Lung (tissue), 14 donors: Measurements from ENCODE around the gene RRN3. TPM values are rescaled to one million over a fixed set of nuclear protein-coding genes. Genes with fewer than 3 reads are reported as not detected.
A peak's percentile ranks its signal among the peaks of the same experiment; 100 is the strongest.
"Not testable (repeated sequence)": the region's sequence is repeated elsewhere in the genome, so short reads cannot be mapped to it uniquely, and the experiment has no call there.

Source experiments
- ATAC-seq: fragments of 200-7000 bp; cut with Tn5 transposase; one replicate; pipeline ENCODE4 v1.9.1; 2020; ENCODE audit warnings: moderate number of reproducible peaks; ENCODE audit not compliant: insufficient read depth, low FRiP score
- DNase-seq, 3 donors: peaks; one replicate each; pipeline ENCODE4 v3.0.0-alpha.2; 2013 to 2017
- H3K27ac ChIP-seq, 2 donors: one replicate each; pipeline ENCODE4 v1.5.1; 2013; ENCODE audit warnings: mild to moderate bottlenecking in 2 of 2, moderate library complexity in 2 of 2, control low read depth in 1 of 2, inconsistent platforms in 1 of 2, low read depth in 1 of 2, low read length in 1 of 2
- H3K27me3 ChIP-seq, 3 donors: one replicate each; pipeline ENCODE4 v1.5.1; 2013; ENCODE audit warnings: low read length in 2 of 3; ENCODE audit not compliant: control insufficient read depth in 3 of 3, insufficient read depth in 3 of 3
- H3K36me3 ChIP-seq, 4 donors: one replicate each; pipeline ENCODE4 v1.5.1; 2013; ENCODE audit warnings: low read length in 4 of 4, mild to moderate bottlenecking in 1 of 4, moderate library complexity in 1 of 4; ENCODE audit not compliant: control insufficient read depth in 4 of 4, insufficient read depth in 4 of 4
- H3K4me1 ChIP-seq, 5 donors: one replicate each; pipeline ENCODE4 v1.5.1; 2013; ENCODE audit warnings: low read length in 5 of 5, mild to moderate bottlenecking in 2 of 5, moderate library complexity in 1 of 5; ENCODE audit not compliant: control insufficient read depth in 5 of 5, insufficient read depth in 5 of 5
- H3K4me3 ChIP-seq: one replicate; pipeline ENCODE4 v1.5.1; 2013; ENCODE audit warnings: mild to moderate bottlenecking, control low read depth, moderate library complexity
- H3K9ac ChIP-seq, 2 donors: one replicate each; pipeline ENCODE4 v1.5.1; 2013; ENCODE audit warnings: low read length in 2 of 2, control low read depth in 1 of 2; ENCODE audit not compliant: insufficient read depth in 1 of 2
- H3K9me3 ChIP-seq, 4 donors: one replicate each; pipeline ENCODE4 v1.5.1; 2013; ENCODE audit warnings: low read length in 3 of 4, mild to moderate bottlenecking in 1 of 4, moderate library complexity in 1 of 4; ENCODE audit not compliant: control insufficient read depth in 4 of 4, insufficient read depth in 3 of 4
- WGBS, 2 donors: extraction: QIAGEN DNeasy Blood & Tissue Kit; methylation state at CpG; one replicate each; pipeline ENCODE4 v1.1.7; 2013; 5-methylcytosine and 5-hydroxymethylcytosine counted together
- long read RNA-seq, 5 donors: transcript quantifications; one replicate each; lab custom pipeline, GENCODE V29; 2026
- polyA plus RNA-seq, 2 donors: library from polyadenylated mRNA; stranded (reverse); fragments of 200-250 nt; gene quantifications; one replicate each; pipeline ENCODE4 v1.2.1, GENCODE V29; 2013
- total RNA-seq, 2 donors: library from RNA; depleted of rRNA in 1 of 2; stranded (reverse); fragments of >200 nt in 1 of 2; gene quantifications; one replicate each; pipeline ENCODE4 v1.2.1, GENCODE V29; 2014 to 2021
- donor health status: Bipolar disorder and iron deficiency.
- donor health status: healthy.
- donor health status: DM: yes; HTN: yes; CAD: no.

Gene RRN3, protein sequence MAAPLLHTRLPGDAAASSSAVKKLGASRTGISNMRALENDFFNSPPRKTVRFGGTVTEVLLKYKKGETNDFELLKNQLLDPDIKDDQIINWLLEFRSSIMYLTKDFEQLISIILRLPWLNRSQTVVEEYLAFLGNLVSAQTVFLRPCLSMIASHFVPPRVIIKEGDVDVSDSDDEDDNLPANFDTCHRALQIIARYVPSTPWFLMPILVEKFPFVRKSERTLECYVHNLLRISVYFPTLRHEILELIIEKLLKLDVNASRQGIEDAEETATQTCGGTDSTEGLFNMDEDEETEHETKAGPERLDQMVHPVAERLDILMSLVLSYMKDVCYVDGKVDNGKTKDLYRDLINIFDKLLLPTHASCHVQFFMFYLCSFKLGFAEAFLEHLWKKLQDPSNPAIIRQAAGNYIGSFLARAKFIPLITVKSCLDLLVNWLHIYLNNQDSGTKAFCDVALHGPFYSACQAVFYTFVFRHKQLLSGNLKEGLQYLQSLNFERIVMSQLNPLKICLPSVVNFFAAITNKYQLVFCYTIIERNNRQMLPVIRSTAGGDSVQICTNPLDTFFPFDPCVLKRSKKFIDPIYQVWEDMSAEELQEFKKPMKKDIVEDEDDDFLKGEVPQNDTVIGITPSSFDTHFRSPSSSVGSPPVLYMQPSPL
- total RNA-seq: 10 to 100 TPM; 23.2 to 43.1 TPM
- polyA plus RNA-seq: 10 to 100 TPM; 11.1 to 15.5 TPM
- long read RNA-seq, donor 1, transcript RRN3-201 (18 exons, 3,762 nt): major isoform, 5 of 5 reads
- long read RNA-seq, donor 1, partial matches to known transcripts: 0 of 5 reads
- long read RNA-seq, donor 1, other reads (novel, unspliced or antisense): 0 of 5 reads
- long read RNA-seq, donor 2, partial matches to known transcripts: 0 of 1 reads
- long read RNA-seq, donor 2, other reads (novel, unspliced or antisense): 0 of 1 reads
- long read RNA-seq, donor 3, partial matches to known transcripts: 5 of 16 reads
- long read RNA-seq, donor 3, other reads (novel, unspliced or antisense): 6 of 16 reads
- long read RNA-seq, donor 4: 0 reads
- long read RNA-seq, donor 5, partial matches to known transcripts: 11 of 14 reads
- long read RNA-seq, donor 5, other reads (novel, unspliced or antisense): 0 of 14 reads

DNA sequence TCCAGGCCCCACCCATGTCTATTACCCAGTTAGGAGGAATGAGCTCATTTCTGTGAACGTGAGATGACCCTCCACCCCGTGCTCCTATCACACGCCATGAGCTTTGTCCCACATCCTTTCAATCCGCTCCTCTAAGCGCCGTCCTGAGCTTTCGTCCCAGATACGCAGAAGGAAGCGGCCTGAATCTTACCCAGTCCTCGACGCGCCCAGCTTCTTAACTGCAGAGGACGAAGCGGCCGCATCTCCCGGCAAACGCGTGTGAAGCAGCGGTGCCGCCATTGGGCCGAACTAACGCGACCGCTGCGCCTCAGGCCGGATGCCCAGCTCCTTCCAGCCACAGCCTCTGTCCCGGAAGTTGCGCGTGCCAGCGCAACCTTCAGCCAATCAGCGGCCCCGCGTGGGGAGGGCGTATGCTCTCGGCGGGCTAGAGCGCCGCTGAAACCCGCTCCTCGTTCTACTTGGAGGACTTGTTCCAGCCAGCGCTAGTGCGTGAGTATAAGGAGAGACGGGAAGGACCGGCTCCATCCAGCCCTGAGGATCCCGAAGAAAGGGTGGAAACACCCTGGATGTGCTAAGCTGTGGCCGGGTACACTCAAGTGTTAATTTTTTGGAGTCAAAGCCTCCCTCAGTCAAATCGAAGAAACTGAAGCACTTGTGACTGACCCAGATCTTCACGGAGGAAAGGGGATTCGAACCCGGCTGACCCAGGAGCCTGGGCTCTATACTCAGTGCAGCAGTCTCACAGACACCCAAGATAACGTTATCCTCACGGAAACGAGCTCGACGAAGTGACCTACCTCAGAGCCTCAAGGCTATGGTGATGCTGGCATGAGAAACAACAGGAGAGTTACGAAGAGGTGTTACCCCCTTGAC is at the start of gene RRN3:
Gene RRN3, minus strand, starts transcription at position 318 of the 873 bp plus-strand sequence. Its CDS starts 39 bp downstream, at position 279.
- DNase-seq: peak; percentile 94 to 97 (median 95)
- ATAC-seq: peak; percentile 98
- H3K4me1 ChIP-seq, H3K9me3 ChIP-seq, H3K27me3 ChIP-seq, H3K36me3 ChIP-seq: not testable (repeated sequence)
- Histone ChIP-seq H3K9ac (peak within 1 kb of the TSS; percentile 44 to 91), H3K4me3 (peak within 1 kb of the TSS; percentile 68), H3K27ac (peak within 1 kb of the TSS; percentile 90 to 92)
- 3 to 4% methylated on average over 52 to 56 of the region's 56 CpGs for WGBS, 2 donors

DNA sequence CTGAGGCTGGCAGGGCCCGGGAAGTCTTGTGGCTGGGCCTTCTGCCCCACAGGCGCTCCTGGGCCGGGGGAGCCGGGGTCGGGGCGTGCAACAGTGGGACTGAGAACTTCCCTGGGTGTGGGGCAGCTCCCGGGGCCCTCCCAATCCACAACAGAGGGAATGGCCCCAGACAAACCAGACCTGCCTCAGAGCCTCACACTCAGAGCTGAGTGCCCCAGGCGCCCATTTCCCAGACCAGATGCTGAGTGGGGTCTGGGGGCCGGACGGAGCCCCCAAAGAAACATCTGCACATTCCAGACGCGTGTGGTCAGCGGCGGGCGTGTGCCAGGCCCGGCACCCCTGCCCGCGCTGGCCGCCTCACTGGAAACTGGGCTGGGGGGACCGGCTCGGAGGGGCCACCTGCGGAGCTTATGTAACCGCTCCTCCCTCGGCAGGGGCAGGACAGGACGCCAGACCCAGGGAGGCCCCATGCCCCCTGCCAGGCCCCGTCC is 49.6 kb upstream of the RRN3 start:
- DNase-seq: peak in 2 of 3 donors; percentile 14 to 15
- Histone ChIP-seq H3K4me1 (peaks cover 0 to 38% (median 16%) of the 10 kb centered on the region in 5 donors), H3K27ac (peak overlapping the region; percentile 69 to 85)
- not testable (repeated sequence) for H3K9ac ChIP-seq, ATAC-seq, H3K27me3 ChIP-seq, H3K9me3 ChIP-seq, H3K4me3 ChIP-seq, H3K36me3 ChIP-seq
- 33 to 56% methylated on average over 20 to 26 of the region's 26 CpGs for WGBS, 2 donors

DNA sequence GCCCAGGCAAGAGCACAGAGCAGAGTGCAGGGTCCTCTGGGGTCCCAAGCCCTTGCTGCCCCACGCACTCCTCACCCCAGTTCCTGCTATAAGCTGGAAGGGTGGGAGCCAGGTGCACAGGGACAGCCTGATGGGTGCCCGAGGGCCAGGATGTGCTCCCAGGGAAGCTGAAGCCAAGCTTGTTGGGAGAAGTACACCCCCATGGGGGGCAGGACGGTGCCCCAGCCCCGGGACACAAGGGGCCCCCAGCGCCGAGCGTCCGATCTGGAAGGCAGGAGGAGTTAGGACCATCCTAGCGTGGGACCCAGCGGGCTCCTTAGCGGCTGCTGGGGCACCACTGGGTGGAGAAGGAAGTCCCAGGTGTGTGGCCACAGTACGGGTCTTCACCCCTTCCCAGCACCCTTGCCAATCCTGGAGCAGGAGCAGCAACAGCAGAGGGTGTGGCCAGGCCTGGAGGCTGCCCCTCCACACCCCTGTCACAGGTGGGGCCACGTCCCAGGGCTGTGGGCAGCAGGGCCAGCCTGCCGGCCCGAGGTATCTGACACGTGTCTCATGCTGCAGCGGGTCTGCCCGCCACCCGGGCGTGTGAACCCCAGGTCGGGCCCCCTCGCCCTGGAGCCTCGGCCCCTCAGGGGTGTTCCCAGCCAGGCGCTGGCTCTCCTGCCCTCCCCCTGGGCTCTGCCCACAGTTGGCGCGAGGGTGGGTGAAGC is 49.0 kb upstream of the RRN3 start:
- H3K4me3 ChIP-seq, H3K36me3 ChIP-seq, DNase-seq, H3K9me3 ChIP-seq, ATAC-seq, H3K9ac ChIP-seq, H3K27me3 ChIP-seq: not testable (repeated sequence)
- WGBS, 2 donors: 63 to 74% methylated on average over 17 to 22 of the region's 26 CpGs
- peaks cover 0 to 38% (median 16%) of the 10 kb centered on the region in 5 donors for H3K4me1 ChIP-seq
- H3K27ac ChIP-seq: peak overlapping the region in 1 of 2 donors; percentile 69

DNA sequence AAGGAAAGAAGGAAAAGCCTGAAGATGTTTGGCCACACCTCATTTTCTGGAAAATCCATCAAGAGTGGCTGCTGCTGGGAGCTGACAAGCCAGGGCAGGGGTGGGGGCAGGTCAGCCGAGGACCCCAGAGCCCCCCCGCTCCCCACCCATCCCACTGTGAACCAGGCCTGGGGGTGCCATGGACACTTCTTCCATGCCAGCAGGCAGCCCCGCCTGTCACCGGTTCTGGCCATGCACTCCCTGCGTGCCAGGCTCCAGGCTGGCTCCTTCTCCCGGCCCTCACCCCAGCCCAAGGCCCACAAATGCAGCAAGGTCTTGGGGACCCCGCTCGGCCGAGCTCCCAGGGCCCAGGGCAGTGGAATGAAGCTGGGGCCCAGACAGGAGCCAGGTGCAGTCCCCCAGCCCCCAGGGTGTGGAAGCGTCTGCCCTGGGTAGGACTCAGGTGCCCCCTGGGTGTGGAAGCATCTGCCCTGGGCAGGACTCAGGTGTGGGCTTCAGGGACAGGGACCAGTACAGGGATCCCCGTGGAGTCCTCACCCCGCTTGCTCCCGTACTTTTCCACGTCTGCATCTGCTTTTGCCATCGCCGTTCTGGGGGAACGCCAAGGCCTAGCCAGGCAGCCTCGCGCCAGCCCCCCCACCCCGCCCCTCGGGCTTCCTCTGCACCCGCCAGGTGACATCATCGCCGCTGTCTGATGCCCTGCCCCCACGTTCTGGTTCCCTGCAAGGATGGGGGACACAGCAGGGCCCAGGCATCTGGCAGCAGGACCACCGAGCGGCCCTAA is 48.2 kb upstream of the RRN3 start:
- not testable (repeated sequence) for ATAC-seq, H3K36me3 ChIP-seq, H3K9me3 ChIP-seq, DNase-seq, H3K4me3 ChIP-seq, H3K27me3 ChIP-seq, H3K9ac ChIP-seq, H3K27ac ChIP-seq
- H3K4me1 ChIP-seq: peaks cover 0 to 38% (median 16%) of the 10 kb centered on the region in 5 donors
- WGBS, 2 donors: 75% methylated on average over 18 to 22 of the region's 27 CpGs
